GM12801 (cell line): ENCODE results near the gene ATP2A3.

ENCODE experiments used
- TF ChIP-seq, protein P1 (sequence below): IDR thresholded peaks from one replicate; pipeline ENCODE4 v1.5.1; 2011; ENCODE audit warnings: control low read depth; ENCODE audit not compliant: insufficient read length; ENCODE audit errors: extremely low read depth

Gene ATP2A3

GRCh38 chr17:3974138-3974687 is 10.0 kb upstream of the ATP2A3 start:
- TF ChIP-seq, protein P1, sequence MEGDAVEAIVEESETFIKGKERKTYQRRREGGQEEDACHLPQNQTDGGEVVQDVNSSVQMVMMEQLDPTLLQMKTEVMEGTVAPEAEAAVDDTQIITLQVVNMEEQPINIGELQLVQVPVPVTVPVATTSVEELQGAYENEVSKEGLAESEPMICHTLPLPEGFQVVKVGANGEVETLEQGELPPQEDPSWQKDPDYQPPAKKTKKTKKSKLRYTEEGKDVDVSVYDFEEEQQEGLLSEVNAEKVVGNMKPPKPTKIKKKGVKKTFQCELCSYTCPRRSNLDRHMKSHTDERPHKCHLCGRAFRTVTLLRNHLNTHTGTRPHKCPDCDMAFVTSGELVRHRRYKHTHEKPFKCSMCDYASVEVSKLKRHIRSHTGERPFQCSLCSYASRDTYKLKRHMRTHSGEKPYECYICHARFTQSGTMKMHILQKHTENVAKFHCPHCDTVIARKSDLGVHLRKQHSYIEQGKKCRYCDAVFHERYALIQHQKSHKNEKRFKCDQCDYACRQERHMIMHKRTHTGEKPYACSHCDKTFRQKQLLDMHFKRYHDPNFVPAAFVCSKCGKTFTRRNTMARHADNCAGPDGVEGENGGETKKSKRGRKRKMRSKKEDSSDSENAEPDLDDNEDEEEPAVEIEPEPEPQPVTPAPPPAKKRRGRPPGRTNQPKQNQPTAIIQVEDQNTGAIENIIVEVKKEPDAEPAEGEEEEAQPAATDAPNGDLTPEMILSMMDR = no peak

- TF ChIP-seq, protein P1 = no peak
These were observed 9.4 kb upstream of the ATP2A3 start for GRCh38 chr17:3973495-3974137.

DNA sequence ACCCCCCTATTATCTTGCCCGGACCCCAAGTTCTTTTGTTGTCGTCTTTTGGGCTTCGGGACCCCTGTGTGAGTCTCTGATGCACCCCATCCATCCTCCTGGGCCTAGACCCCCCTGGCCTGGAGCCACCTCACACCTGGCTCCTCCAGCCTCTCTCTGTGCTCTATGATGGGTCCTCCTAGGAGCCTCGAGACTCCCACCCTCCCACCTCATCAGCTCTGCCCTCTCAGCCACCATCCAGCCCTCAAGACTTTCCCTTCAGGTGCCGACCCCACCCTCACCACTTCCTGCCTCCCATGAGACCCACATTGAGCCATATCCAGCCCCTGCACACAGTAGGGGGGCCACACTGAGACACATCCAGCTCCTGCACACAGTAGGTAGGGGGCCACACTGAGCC is 8.7 kb upstream of the ATP2A3 start:
- TF ChIP-seq, protein P1 = no peak

- TF ChIP-seq, protein P1 = no peak
These were observed 8.1 kb upstream of the ATP2A3 start for GRCh38 chr17:3972281-3972731.

GRCh38 chr17:3970668-3971067 is 6.4 kb upstream of the ATP2A3 start:
- TF ChIP-seq, protein P1 = no peak

DNA sequence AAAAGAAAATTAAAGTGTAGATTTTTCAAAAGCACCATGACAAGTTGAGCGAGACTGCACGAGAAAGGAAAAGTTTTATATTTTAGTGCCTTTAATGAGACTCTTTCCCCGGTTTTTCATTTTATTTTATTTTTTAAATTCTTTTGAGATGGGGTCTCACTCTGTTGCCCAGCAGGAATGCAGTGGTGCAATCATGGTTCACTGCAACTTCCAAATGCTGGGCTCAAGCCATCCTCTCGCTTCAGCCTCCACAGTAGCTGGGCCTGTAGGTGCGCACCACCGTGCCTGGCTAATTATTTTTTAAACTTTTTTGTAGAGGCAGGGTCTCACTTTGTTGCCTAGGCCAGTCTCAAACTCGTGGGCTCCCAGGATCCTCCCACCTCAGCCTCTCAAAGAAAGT is 5.7 kb upstream of the ATP2A3 start:
- TF ChIP-seq, protein P1 = no peak

- TF ChIP-seq, protein P1 = no peak
These were observed 4.8 kb upstream of the ATP2A3 start for GRCh38 chr17:3968886-3969524.
